DOHH2 (cell line): Measurements from ENCODE around the gene C1orf232.

Experiments used
- H3F3A ChIP-seq: fragments of 200-600 bp; sonication (generic), shearing (Covaris generic); 2 replicates; pipeline ENCODE4 v1.6.0; 2016; ENCODE audit warnings: antibody characterized with exemption, mild to moderate bottlenecking; ENCODE audit not compliant: control insufficient read depth, insufficient read depth
- H3K27ac ChIP-seq: fragments of 200-600 bp; sonication (generic); 2 replicates; pipeline ENCODE4 v1.5.1; 2014; ENCODE audit warnings: low read depth, mild to moderate bottlenecking, low read length, moderate library complexity
- H3K27me3 ChIP-seq: fragments of 200-600 bp; sonication (generic); 2 replicates; pipeline ENCODE4 v1.6.1; 2014; ENCODE audit warnings: mild to moderate bottlenecking, low read length, mixed read lengths; ENCODE audit not compliant: control insufficient read depth
- H3K36me3 ChIP-seq: fragments of 200-600 bp; sonication (generic); 2 replicates; pipeline ENCODE4 v1.6.1; 2014; ENCODE audit warnings: mild to moderate bottlenecking, low read length, moderate library complexity, mixed read lengths; ENCODE audit not compliant: control insufficient read depth
- H3K4me1 ChIP-seq: fragments of 200-600 bp; sonication (generic); 2 replicates; pipeline ENCODE4 v1.6.1; 2014; ENCODE audit warnings: mild to moderate bottlenecking, low read length, mixed read lengths; ENCODE audit not compliant: control insufficient read depth
- H3K4me2 ChIP-seq: fragments of 200-600 bp; sonication (generic); 2 replicates; pipeline ENCODE4 v1.6.0; 2014; ENCODE audit warnings: mild to moderate bottlenecking, low read length, moderate library complexity
- H3K4me3 ChIP-seq: fragments of 200-600 bp; sonication (generic); 2 replicates; pipeline ENCODE4 v1.5.1; 2014; ENCODE audit warnings: mild to moderate bottlenecking, low read length, mixed read lengths
- H3K79me2 ChIP-seq: fragments of 200-600 bp; sonication (generic); 2 replicates; pipeline ENCODE4 v1.6.1; 2014; ENCODE audit warnings: mild to moderate bottlenecking, low read length, mixed read lengths; ENCODE audit not compliant: control insufficient read depth
- H3K9me2 ChIP-seq: fragments of 200-600 bp; sonication (generic); replicated peaks from 2 replicates; pipeline ENCODE4 v1.6.1; 2014; ENCODE audit warnings: mild to moderate bottlenecking, low read length, mixed read lengths; ENCODE audit not compliant: control insufficient read depth
- H3K9me3 ChIP-seq: fragments of 200-600 bp; sonication (generic); 2 replicates; pipeline ENCODE4 v1.6.1; 2014; ENCODE audit warnings: antibody characterized with exemption, low read length, mixed read lengths; ENCODE audit not compliant: control insufficient read depth, insufficient read depth
- H4K20me1 ChIP-seq: fragments of 200-600 bp; sonication (generic); 2 replicates; pipeline ENCODE4 v1.6.0; 2014; ENCODE audit warnings: low read depth, mild to moderate bottlenecking, antibody characterized with exemption, low read length, moderate library complexity; ENCODE audit not compliant: control insufficient read depth, insufficient read depth
- CTCF ChIP-seq: fragments of 200-600 bp; sonication (generic); IDR thresholded peaks from one replicate; pipeline ENCODE4 v1.5.1; 2014; ENCODE audit warnings: antibody characterized with exemption, mild to moderate bottlenecking, low read depth, low read length; ENCODE audit not compliant: poor library complexity, severe bottlenecking
- EZH2phosphoT487 ChIP-seq: fragments of 200-600 bp; sonication (generic); IDR thresholded peaks from 2 replicates; pipeline ENCODE4 v1.6.1; 2017; ENCODE audit warnings: borderline replicate concordance, mild to moderate bottlenecking, antibody characterized with exemption, low read length, moderate library complexity, mixed read lengths

C1orf232 gene

GRCh38 chr1:26148887-26149286, 19.9 kb downstream of the C1orf232 start:
- H3K36me3 ChIP-seq: no peaks in the 10 kb centered on the region
- H3K4me1 ChIP-seq: peaks cover 4% of the 10 kb centered on the region
- H3K79me2 ChIP-seq: no peaks in the 10 kb centered on the region
- no peak overlapping the region for H3K27ac ChIP-seq
- H4K20me1 ChIP-seq: no peaks in the 10 kb centered on the region; the same call in none of the 2 replicates
- TF ChIP-seq EZH2phosphoT487: no peak
- TF ChIP-seq CTCF: no peak
- H3K27me3 ChIP-seq: peaks cover 37% of the 10 kb centered on the region
- no peaks in the 10 kb centered on the region for H3K9me3 ChIP-seq
- no peak overlapping the region for H3K4me2 ChIP-seq
- 0 out of 2 replicates have a peak, but pooled peaks cover 4% of the 10 kb centered on the region for H3F3A ChIP-seq
- H3K9me2 ChIP-seq: no peaks in the 10 kb centered on the region
- H3K4me3 ChIP-seq: no peak overlapping the region

- no peak overlapping the region for H3K27ac ChIP-seq
- 0 out of 2 replicates have a peak, but pooled peaks cover 4% of the 10 kb centered on the region for H3F3A ChIP-seq
- no peak overlapping the region for H3K4me2 ChIP-seq
- no peaks in the 10 kb centered on the region for H3K79me2 ChIP-seq
- H3K36me3 ChIP-seq: no peaks in the 10 kb centered on the region
- H3K9me2 ChIP-seq: no peaks in the 10 kb centered on the region
- peaks cover 4% of the 10 kb centered on the region for H3K4me1 ChIP-seq
- H3K4me3 ChIP-seq: no peak overlapping the region
- H4K20me1 ChIP-seq: no peaks in the 10 kb centered on the region; the same call in none of the 2 replicates
- TF ChIP-seq CTCF (no peak), EZH2phosphoT487 (no peak)
- H3K27me3 ChIP-seq: peaks cover 22% of the 10 kb centered on the region
- H3K9me3 ChIP-seq: no peaks in the 10 kb centered on the region
Observed at GRCh38 chr1:26145960-26146294, 22.8 kb downstream of the C1orf232 start.

GRCh38 chr1:26145041-26145959, 23.5 kb downstream of the C1orf232 start:
- Histone ChIP-seq H3K9me2 (no peaks in the 10 kb centered on the region), H3K4me1 (peaks cover 4% of the 10 kb centered on the region), H3K27me3 (peaks cover 19% of the 10 kb centered on the region), H3K4me3 (no peak overlapping the region), H3K27ac (no peak overlapping the region), H3K4me2 (peak overlapping the region; percentile 31; the same call in 1 of the 2 replicates), H3K36me3 (no peaks in the 10 kb centered on the region), H3K79me2 (no peaks in the 10 kb centered on the region), H3F3A (0 out of 2 replicates have a peak, but pooled peaks cover 4% of the 10 kb centered on the region), H4K20me1 (no peaks in the 10 kb centered on the region; the same call in none of the 2 replicates), H3K9me3 (no peaks in the 10 kb centered on the region)
- TF ChIP-seq EZH2phosphoT487 (no peak), CTCF (peak; percentile 74)
